Erythroblast (primary cell): ENCODE measurements around the gene DTWD2.

Source experiments
- GATA1 ChIP-seq: IDR thresholded peaks from 2 replicates; pipeline ENCODE4 v1.6.1; 2011; ENCODE audit warnings: low read depth, mild to moderate bottlenecking, control low read depth, low read length, moderate library complexity
- POLR2A ChIP-seq: IDR thresholded peaks from 2 replicates; pipeline ENCODE4 v1.6.1; 2011; ENCODE audit warnings: mild to moderate bottlenecking, low read length

DNA sequence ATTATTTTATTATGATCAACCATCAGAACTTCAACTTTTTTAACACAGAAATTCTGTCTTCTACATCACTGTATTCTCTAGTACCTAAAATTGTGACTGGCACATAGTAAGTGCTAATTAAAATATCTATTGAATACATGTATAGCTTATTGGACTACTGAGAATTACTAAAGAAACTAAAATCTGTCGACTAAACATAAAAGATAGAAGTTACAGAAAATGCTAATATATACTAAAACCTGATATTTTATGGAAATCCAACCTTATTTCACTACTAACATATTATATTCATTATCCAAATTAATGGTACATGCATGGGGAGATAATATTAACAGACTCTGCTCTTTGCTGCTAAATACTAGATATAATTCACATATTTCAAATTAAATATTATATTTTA, 153.6 kb downstream of the DTWD2 start:
- TF ChIP-seq POLR2A = no peak
- TF ChIP-seq GATA1 = no peak
